ENCODE data around the gene LSG1.
A peak's percentile ranks its signal among the peaks of the same experiment; 100 is the strongest.

Gene LSG1

DNA sequence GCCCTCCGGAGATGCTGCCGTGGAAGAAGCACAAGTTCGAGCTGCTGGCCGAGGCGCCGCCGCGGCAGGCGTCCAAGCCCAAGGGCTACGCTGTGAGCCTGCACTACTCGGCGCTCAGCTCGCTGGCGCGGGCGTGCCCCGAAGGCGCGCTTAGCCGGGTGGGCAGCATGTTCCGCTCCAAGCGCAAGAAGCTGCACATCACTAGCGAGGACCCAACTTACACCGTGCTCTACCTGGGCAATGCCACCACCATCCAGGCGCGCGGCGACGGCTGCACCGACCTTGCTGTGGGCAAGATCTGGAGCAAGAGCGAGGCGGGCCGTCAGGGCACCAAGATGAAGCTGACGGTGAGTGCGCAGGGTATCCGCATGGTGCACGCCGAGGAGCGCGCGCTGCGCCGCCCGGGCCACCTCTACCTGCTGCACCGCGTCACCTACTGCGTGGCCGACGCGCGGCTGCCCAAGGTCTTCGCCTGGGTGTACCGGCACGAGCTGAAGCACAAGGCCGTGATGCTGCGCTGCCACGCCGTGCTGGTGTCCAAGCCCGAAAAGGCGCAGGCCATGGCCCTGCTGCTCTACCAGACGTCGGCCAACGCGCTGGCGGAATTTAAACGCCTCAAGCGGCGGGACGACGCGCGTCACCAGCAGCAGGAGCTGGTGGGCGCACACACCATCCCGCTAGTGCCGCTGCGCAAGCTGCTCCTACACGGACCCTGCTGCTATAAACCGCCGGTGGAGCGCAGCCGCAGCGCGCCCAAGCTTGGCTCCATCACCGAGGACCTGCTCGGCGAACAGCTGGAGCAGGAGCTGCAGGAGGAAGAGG, 15.0 kb upstream of the LSG1 start:
- Histone ChIP-seq H3K9me3 (ENCODE audit: control insufficient read depth, low read length) (no peaks in the 10 kb centered on the region), H3K14ac (ENCODE audit: low read length in 2 of 2) (peak overlapping the region; percentile 44 to 99)
- 2% methylated on average over 85 of the region's 86 CpGs for WGBS

DNA sequence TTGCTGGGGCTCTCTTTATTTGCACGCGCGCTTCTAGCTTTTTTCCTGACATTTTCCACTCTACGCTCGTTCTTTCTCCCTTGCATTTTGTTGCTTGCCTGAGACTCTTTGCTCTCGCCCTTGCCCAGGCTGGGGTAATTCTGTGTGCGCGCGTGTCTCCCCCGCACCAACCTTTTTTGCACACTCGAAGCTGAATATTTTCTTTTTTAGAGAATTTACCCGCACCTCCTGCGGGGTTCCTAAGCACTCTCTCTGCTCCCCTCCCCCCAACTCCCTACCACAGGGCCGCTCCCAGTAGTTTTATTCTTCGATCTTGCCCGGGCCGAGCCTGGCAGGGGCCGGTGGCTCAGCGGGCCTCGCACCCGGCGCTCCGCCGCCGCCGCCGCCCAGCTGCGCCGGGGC, 14.4 kb upstream of the LSG1 start:
- no peak overlapping the region for H2AFZ ChIP-seq (ENCODE audit: low read depth, low read length)
- no peak overlapping the region for H2BK15ac ChIP-seq (ENCODE audit: low read depth, poor library complexity, severe bottlenecking)
- H3K23ac ChIP-seq (ENCODE audit: low read length in 2 of 2) = peak overlapping the region in 1 of 2 experiments; percentile 99
- no peak overlapping the region for H2BK5ac ChIP-seq (ENCODE audit: low read depth, low read length, poor library complexity, severe bottlenecking)
- H3K4ac ChIP-seq (ENCODE audit: low read depth in 1 of 2, low read length in 2 of 2) = peak overlapping the region in 1 of 2 experiments; percentile 32
- H3K36me3 ChIP-seq (ENCODE audit: control insufficient read depth in 1 of 2, insufficient read depth in 2 of 2, low read depth in 1 of 2, low read length in 2 of 2) = peaks cover 5 to 10% of the 10 kb centered on the region in 2 experiments
- H3K9me3 ChIP-seq (ENCODE audit: control insufficient read depth, low read length) = no peaks in the 10 kb centered on the region
- no peak overlapping the region for H2AK5ac ChIP-seq (ENCODE audit: low read length, severe bottlenecking)
- peak overlapping the region; percentile 63 to 91 for H3K4me3 ChIP-seq (ENCODE audit: insufficient read depth in 1 of 2, low read depth in 1 of 2, low read length in 2 of 2)
- H3K27ac ChIP-seq (ENCODE audit: low read length, poor library complexity, severe bottlenecking) = no peak overlapping the region
- H3K4me1 ChIP-seq (ENCODE audit: control insufficient read depth, insufficient read depth, low read depth, low read length) = peaks cover 44% of the 10 kb centered on the region
- H3K9ac ChIP-seq (ENCODE audit: low read length) = peak overlapping the region; percentile 91
- H4K91ac ChIP-seq (ENCODE audit: low read length) = peak overlapping the region; percentile 88
- H3K79me1 ChIP-seq (replicated peaks; ENCODE audit: low read length, poor library complexity, severe bottlenecking) = peaks cover 1% of the 10 kb centered on the region
- H3K4me2 ChIP-seq (ENCODE audit: low read length, poor library complexity, severe bottlenecking) = peak overlapping the region; percentile 95
- H3K27me3 ChIP-seq (ENCODE audit: control insufficient read depth in 1 of 2, insufficient read depth in 1 of 2, low read length in 2 of 2) = peaks cover 0 to 26% of the 10 kb centered on the region in 2 experiments
- peak overlapping the region; percentile 82 to 98 for H3K18ac ChIP-seq (ENCODE audit: low read depth in 1 of 2, low read length in 2 of 2)
- H4K8ac ChIP-seq (ENCODE audit: low read length) = no peak overlapping the region
- no peak overlapping the region for H2BK12ac ChIP-seq (ENCODE audit: low read length in 2 of 2)
- H3K14ac ChIP-seq (ENCODE audit: low read length in 2 of 2) = no peak overlapping the region
- peak overlapping the region; percentile 42 for H2BK120ac ChIP-seq (ENCODE audit: low read depth, low read length)
- WGBS = under 1% methylated on average over 28 of the region's 29 CpGs
- no peak for DNase-seq

More for the DNA sequence above, 15.0 kb upstream of the LSG1 start:
- Histone ChIP-seq H4K91ac (ENCODE audit: low read length) (peak overlapping the region; percentile 88), H2AK5ac (ENCODE audit: low read length, severe bottlenecking) (no peak overlapping the region), H3K4me3 (ENCODE audit: insufficient read depth in 1 of 2, low read depth in 1 of 2, low read length in 2 of 2) (peak overlapping the region; percentile 53 to 91), H2BK12ac (ENCODE audit: low read length in 2 of 2) (peak overlapping the region; percentile 5 to 92), H2BK120ac (ENCODE audit: low read depth, low read length) (peak overlapping the region; percentile 42), H3K4ac (ENCODE audit: low read depth in 1 of 2, low read length in 2 of 2) (peak overlapping the region; percentile 60 to 96), H2AFZ (ENCODE audit: low read depth, low read length) (peak overlapping the region; percentile 16), H3K9ac (ENCODE audit: low read length) (peak overlapping the region; percentile 91), H3K23ac (ENCODE audit: low read length in 2 of 2) (peak overlapping the region in 1 of 2 experiments; percentile 99), H4K8ac (ENCODE audit: low read length) (peak overlapping the region; percentile 96), H3K4me1 (ENCODE audit: control insufficient read depth, insufficient read depth, low read depth, low read length) (peaks cover 46% of the 10 kb centered on the region), H3K18ac (ENCODE audit: low read depth in 1 of 2, low read length in 2 of 2) (peak overlapping the region; percentile 82 to 98), H3K27ac (ENCODE audit: low read length, poor library complexity, severe bottlenecking) (no peak overlapping the region), H2BK15ac (ENCODE audit: low read depth, poor library complexity, severe bottlenecking) (no peak overlapping the region), H2BK5ac (ENCODE audit: low read depth, low read length, poor library complexity, severe bottlenecking) (no peak overlapping the region), H3K36me3 (ENCODE audit: control insufficient read depth in 1 of 2, insufficient read depth in 2 of 2, low read depth in 1 of 2, low read length in 2 of 2) (peaks cover 5 to 10% of the 10 kb centered on the region in 2 experiments), H3K79me1 (replicated peaks; ENCODE audit: low read length, poor library complexity, severe bottlenecking) (peaks cover 1% of the 10 kb centered on the region), H3K4me2 (ENCODE audit: low read length, poor library complexity, severe bottlenecking) (peak overlapping the region; percentile 95), H3K27me3 (ENCODE audit: control insufficient read depth in 1 of 2, insufficient read depth in 1 of 2, low read length in 2 of 2) (peaks cover 0 to 22% of the 10 kb centered on the region in 2 experiments)
- DNase-seq = peak; percentile 71

DNA sequence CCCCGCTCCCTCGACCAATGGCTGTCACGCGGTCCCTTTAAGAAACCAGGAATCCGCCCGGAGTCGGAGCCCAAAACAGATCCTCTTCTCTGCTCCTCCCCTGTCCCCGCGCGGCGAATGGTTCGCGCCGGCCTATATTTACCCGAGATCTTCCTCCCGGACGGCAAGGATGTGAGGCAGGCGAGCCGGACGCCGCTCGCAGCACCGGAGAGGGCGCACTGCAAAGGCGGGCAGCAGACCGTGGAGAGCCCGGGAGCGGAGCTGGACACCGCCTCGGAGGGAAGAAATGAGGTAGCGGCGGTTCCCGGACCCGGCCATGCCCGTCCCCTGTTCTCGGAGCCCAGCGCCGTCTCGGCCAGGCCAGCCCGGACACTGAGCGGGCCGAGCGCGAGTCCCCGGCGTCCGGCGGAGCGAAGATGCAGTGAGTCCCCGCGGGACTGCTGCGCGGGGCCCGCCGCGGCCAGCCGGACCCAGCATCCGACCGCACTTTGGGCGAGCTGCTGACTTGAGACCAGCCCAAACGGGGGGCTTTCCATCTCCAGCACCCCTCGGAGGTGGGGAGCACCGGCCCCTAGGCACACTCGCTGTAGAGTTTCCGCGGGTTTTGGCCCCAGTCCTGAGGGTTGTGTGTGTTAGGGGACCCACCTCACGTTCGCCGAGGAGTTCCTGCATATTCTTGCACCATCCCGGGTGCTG, 13.9 kb upstream of the LSG1 start, which contains the start of gene FAM43A:
TSS of gene FAM43A (plus strand) at position 166 of the 696 bp plus-strand sequence. CDS start 944 bp downstream, outside the sequence.
- Histone ChIP-seq H3K27ac (ENCODE audit: low read length, poor library complexity, severe bottlenecking) (no peak within 1 kb of the TSS), H3K14ac (ENCODE audit: low read length in 2 of 2) (peak within 1 kb of the TSS; percentile 45 to 57), H3K79me1 (replicated peaks; ENCODE audit: low read length, poor library complexity, severe bottlenecking) (peaks cover 1% of the 10 kb centered on the region), H3K18ac (ENCODE audit: low read depth in 1 of 2, low read length in 2 of 2) (peak within 1 kb of the TSS; percentile 92 to 98), H3K4me3 (ENCODE audit: insufficient read depth in 1 of 2, low read depth in 1 of 2, low read length in 2 of 2) (peak within 1 kb of the TSS; percentile 63 to 91), H3K23ac (ENCODE audit: low read length in 2 of 2) (peak within 1 kb of the TSS; percentile 37 to 99), H3K4me1 (ENCODE audit: control insufficient read depth, insufficient read depth, low read depth, low read length) (peaks cover 41% of the 10 kb centered on the region), H3K4ac (ENCODE audit: low read depth in 1 of 2, low read length in 2 of 2) (peak within 1 kb of the TSS; percentile 71 to 73), H2BK5ac (ENCODE audit: low read depth, low read length, poor library complexity, severe bottlenecking) (no peak within 1 kb of the TSS), H2BK15ac (ENCODE audit: low read depth, poor library complexity, severe bottlenecking) (no peak within 1 kb of the TSS), H2BK120ac (ENCODE audit: low read depth, low read length) (peak within 1 kb of the TSS; percentile 42), H3K9me3 (ENCODE audit: control insufficient read depth, low read length) (no peaks in the 10 kb centered on the region), H2AFZ (ENCODE audit: low read depth, low read length) (peak within 1 kb of the TSS; percentile 62), H3K36me3 (ENCODE audit: control insufficient read depth in 1 of 2, insufficient read depth in 2 of 2, low read depth in 1 of 2, low read length in 2 of 2) (peaks cover 5 to 10% of the 10 kb centered on the region in 2 experiments), H3K27me3 (ENCODE audit: control insufficient read depth in 1 of 2, insufficient read depth in 1 of 2, low read length in 2 of 2) (peaks cover 0 to 32% of the 10 kb centered on the region in 2 experiments), H4K8ac (ENCODE audit: low read length) (no peak within 1 kb of the TSS), H4K91ac (ENCODE audit: low read length) (peak within 1 kb of the TSS; percentile 88), H3K4me2 (ENCODE audit: low read length, poor library complexity, severe bottlenecking) (peak within 1 kb of the TSS; percentile 95), H3K9ac (ENCODE audit: low read length) (peak within 1 kb of the TSS; percentile 91), H2BK12ac (ENCODE audit: low read length in 2 of 2) (peak within 1 kb of the TSS in 1 of 2 experiments; percentile 43), H2AK5ac (ENCODE audit: low read length, severe bottlenecking) (no peak within 1 kb of the TSS)
- peak; percentile 95 for DNase-seq
- WGBS = under 1% methylated on average over 68 of the region's 70 CpGs
